Measurements from ENCODE around the gene KRTAP13-2. TPM values are rescaled to one million over a fixed set of nuclear protein-coding genes. Genes with fewer than 3 reads are reported as not detected.

KRTAP13-2 gene
- total RNA-seq, 6 donors from 2014 or later = not detected

- no peak for TF ChIP-seq POLR2A (IDR thresholded peaks at IDR 0.05)
- no peak for TF ChIP-seq EP300 (IDR thresholded peaks at IDR 0.05)
- no peak for TF ChIP-seq POLR2AphosphoS5 (IDR thresholded peaks at IDR 0.05)
- TF ChIP-seq CTCF (IDR thresholded peaks at IDR 0.05) = no peak
- Histone ChIP-seq H3K4me3 (no peak overlapping the region), H3K36me3 (no peaks in the 10 kb centered on the region), H3K27ac (no peak overlapping the region), H3K27me3 (no peaks in the 10 kb centered on the region), H3K4me1 (no peaks in the 10 kb centered on the region), H3K9me3 (no peaks in the 10 kb centered on the region)
- ATAC-seq (ENCODE audit: low FRiP score in 2 of 2) (no peak), DNase-seq (no peak)
- 82 to 84% methylated on average over 4 of the region's 4 CpGs for WGBS, 2 donors
Measured at GRCh38 chr21:30338717-30339116, 33.4 kb downstream of the KRTAP13-2 start.

- no peak for ATAC-seq (ENCODE audit: low FRiP score in 2 of 2)
- DNase-seq = no peak
- no peak for TF ChIP-seq POLR2A (IDR thresholded peaks at IDR 0.05)
- TF ChIP-seq CTCF (IDR thresholded peaks at IDR 0.05) = no peak
- TF ChIP-seq EP300 (IDR thresholded peaks at IDR 0.05) = no peak
- TF ChIP-seq POLR2AphosphoS5 (IDR thresholded peaks at IDR 0.05) = no peak
- H3K27ac ChIP-seq = no peak overlapping the region
- H3K36me3 ChIP-seq = no peaks in the 10 kb centered on the region
- H3K4me3 ChIP-seq = no peak overlapping the region
- no peaks in the 10 kb centered on the region for H3K9me3 ChIP-seq
- no peaks in the 10 kb centered on the region for H3K4me1 ChIP-seq
- no peaks in the 10 kb centered on the region for H3K27me3 ChIP-seq
Measured at GRCh38 chr21:30337772-30338171, 34.3 kb downstream of the KRTAP13-2 start.

GRCh38 chr21:30337276-30337744 lies 34.8 kb downstream of the KRTAP13-2 start, which contains the start of gene KRTAP27-1:
Gene KRTAP27-1 (minus strand): TSS chr21:30337694. CDS start chr21:30337668, 26 bp downstream.
- WGBS, 2 donors = 91 to 95% methylated on average over 6 of the region's 6 CpGs
- no peak within 1 kb of the TSS for H3K4me3 ChIP-seq
- H3K4me1 ChIP-seq = no peaks in the 10 kb centered on the region
- TF ChIP-seq EP300 (IDR thresholded peaks at IDR 0.05) (no peak), POLR2AphosphoS5 (IDR thresholded peaks at IDR 0.05) (no peak), POLR2A (IDR thresholded peaks at IDR 0.05) (no peak), CTCF (IDR thresholded peaks at IDR 0.05) (no peak)
- DNase-seq = no peak
- H3K27ac ChIP-seq = no peak within 1 kb of the TSS
- ATAC-seq (ENCODE audit: low FRiP score in 2 of 2) = no peak
- no peaks in the 10 kb centered on the region for H3K27me3 ChIP-seq
- no peaks in the 10 kb centered on the region for H3K9me3 ChIP-seq
- H3K36me3 ChIP-seq = no peaks in the 10 kb centered on the region

- H3K27me3 ChIP-seq = no peaks in the 10 kb centered on the region
- DNase-seq = no peak
- no peaks in the 10 kb centered on the region for H3K9me3 ChIP-seq
- ATAC-seq (ENCODE audit: low FRiP score in 2 of 2) = no peak
- no peaks in the 10 kb centered on the region for H3K4me1 ChIP-seq
- no peak overlapping the region for H3K27ac ChIP-seq
- TF ChIP-seq EP300 (IDR thresholded peaks at IDR 0.05) (no peak), CTCF (IDR thresholded peaks at IDR 0.05) (no peak), POLR2A (IDR thresholded peaks at IDR 0.05) (no peak), POLR2AphosphoS5 (IDR thresholded peaks at IDR 0.05) (no peak)
- H3K4me3 ChIP-seq = no peak overlapping the region
- no peaks in the 10 kb centered on the region for H3K36me3 ChIP-seq
- 49 to 51% methylated on average over 2 of the region's 2 CpGs for whole genome bisulfite sequencing, 2 donors
Measured at GRCh38 chr21:30336596-30336995, 35.5 kb downstream of the KRTAP13-2 start.

GRCh38 chr21:30333736-30334135 lies 38.3 kb downstream of the KRTAP13-2 start:
- H3K27me3 ChIP-seq = no peaks in the 10 kb centered on the region

More at GRCh38 chr21:30333736-30334135, 38.3 kb downstream of the KRTAP13-2 start:
- H3K9me3 ChIP-seq = no peaks in the 10 kb centered on the region
- no peak overlapping the region for H3K4me3 ChIP-seq
- DNase-seq (no peak), ATAC-seq (ENCODE audit: low FRiP score in 2 of 2) (no peak)
- no peaks in the 10 kb centered on the region for H3K36me3 ChIP-seq
- TF ChIP-seq POLR2A (IDR thresholded peaks at IDR 0.05) (no peak), CTCF (IDR thresholded peaks at IDR 0.05) (no peak), EP300 (IDR thresholded peaks at IDR 0.05) (no peak), POLR2AphosphoS5 (IDR thresholded peaks at IDR 0.05) (no peak)
- no peak overlapping the region for H3K27ac ChIP-seq
- H3K4me1 ChIP-seq = no peaks in the 10 kb centered on the region
- WGBS, 2 donors = 74 to 77% methylated on average over 3 of the region's 3 CpGs
